Adrenal gland (tissue), 19 donors: ENCODE measurements around the gene COL12A1. TPM values are rescaled to one million over a fixed set of nuclear protein-coding genes. Genes with fewer than 3 reads are reported as not detected.
A peak's percentile ranks its signal among the peaks of the same experiment; 100 is the strongest.

Experiments
- DNase-seq, 7 donors: peaks; one replicate each; pipeline ENCODE4 v3.0.0-alpha.2; 2019 to 2020
- H3K27ac ChIP-seq, 5 donors: fragments of 200-600 bp; sonication (generic) in 4 of 5; 1 replicate in 3 of 5; 2 replicates in 2 of 5; pipeline versions ENCODE4 v1.5.1 to v1.8.0; 2016 to 2020; ENCODE audit warnings: mild to moderate bottlenecking in 1 of 5
- H3K27me3 ChIP-seq: fragments of 200-600 bp; 2 replicates; pipeline ENCODE4 v1.8.0; 2021
- H3K36me3 ChIP-seq, 2 donors: fragments of 200-600 bp; replicated peaks in 1 of 2; 1 replicate in 1 of 2; 2 replicates in 1 of 2; pipeline versions ENCODE4 v1.5.1 to v1.8.0; 2018 to 2022
- H3K4me1 ChIP-seq, 2 donors: fragments of 200-600 bp; replicated peaks in 1 of 2; 1 replicate in 1 of 2; 2 replicates in 1 of 2; pipeline versions ENCODE4 v1.5.1 to v1.8.0; 2018 to 2021
- H3K4me3 ChIP-seq, 4 donors: fragments of 200-600 bp; sonication (generic) in 3 of 4; one replicate each; pipeline ENCODE4 v1.5.1; 2016 to 2018
- H3K9me3 ChIP-seq, 3 donors: fragments of 200-600 bp; sonication (generic) in 1 of 3; replicated peaks in 1 of 3; 1 replicate in 2 of 3; 2 replicates in 1 of 3; pipeline versions ENCODE4 v1.5.1 to v1.8.0; 2016 to 2021
- POLR2A ChIP-seq, 2 donors: fragments of 450-650 bp; IDR thresholded peaks; one replicate each; pipeline ENCODE4 v1.6.1; 2017; ENCODE audit warnings: antibody characterized with exemption in 2 of 2, mild to moderate bottlenecking in 2 of 2, moderate library complexity in 1 of 2
- WGBS, 4 donors: extraction: QIAGEN DNeasy Blood & Tissue Kit in 2 of 4; methylation state at CpG; one replicate each; pipeline versions ENCODE4 v1.1.5 to v1.1.7; 2013 to 2017; 5-methylcytosine and 5-hydroxymethylcytosine counted together
- intact Hi-C, 2 donors: fragments of 100-400 bp; cut with DNase I; formaldehyde crosslinking; loops; one replicate each; pipeline versions ENCODE4 v1.14.1 to v1.15.0; 2022 to 2023
- long read RNA-seq, 10 donors: library from polyadenylated mRNA in 3 of 10; unstranded in 2 of 10; stranded (forward) in 1 of 10; transcript quantifications; one replicate each; pipeline ENCODE4 v2.0.0 and lab custom pipeline, GENCODE V29; 2021 to 2026
- polyA plus RNA-seq, 3 donors: library from polyadenylated mRNA; stranded (reverse); fragments of 200-250 nt in 2 of 3; fragments of 350-450 nt in 1 of 3; fragmentation: Illumina TruSeq in 1 of 3; extraction: RNeasy Lipid Tissue Mini Kit (QIAGEN cat#74804) in 1 of 3; gene quantifications; one replicate each; pipeline ENCODE4 v1.2.3, GENCODE V29; 2013 to 2014
- total RNA-seq, 9 donors: library from RNA; depleted of rRNA in 4 of 9; stranded (reverse); fragments of >200 nt in 4 of 9; fragments of 120-200 nt in 1 of 9; fragmentation: NEBNext Ultra II Directional in 1 of 9; extraction: Animal tissue kit (Norgen Biotek cat#: 25700) in 1 of 9; gene quantifications; one replicate each; pipeline versions ENCODE4 v1.1.0 to v1.2.4, GENCODE V29; 2013 to 2023
- TF ChIP-seq, protein P1 (sequence below), 6 experiments: fragments of 450-650 bp in 4 of 6; fragments of 200-600 bp in 2 of 6; sonication (generic) in 1 of 6; IDR thresholded peaks; 1 replicate in 5 of 6; 2 replicates in 1 of 6; pipeline versions ENCODE4 v1.5.1 to v1.8.0; 2016 to 2021; ENCODE audit warnings: antibody characterized with exemption in 6 of 6, mild to moderate bottlenecking in 2 of 6, moderate library complexity in 1 of 6
- donor health status: healthy with polysubstance abuse.
- donor health status: Bipolar disorder and iron deficiency.
- donor health status: DM: yes; HTN: yes; CAD: no.
- donor health status: DM: no; HTN: no; CAD: no.
- donor health status: DM: no; HTN: no; CAD: no.
- donor health status: DM: yes; HTN: yes; CAD: no.

COL12A1 gene
- total RNA-seq (100 to 1,000 TPM in 1 of 9 donors, 10 to 100 TPM in 8; 17.0 to 106 (median 66.6) TPM), polyA plus RNA-seq (10 to 100 TPM; 13.0 to 23.6 (median 21.6) TPM)
- long read RNA-seq, donor 1, partial matches to known transcripts: 9 of 9 reads
- long read RNA-seq, donor 1, other reads (novel, unspliced or antisense): 0 of 9 reads
- long read RNA-seq, donor 2: 0 reads
- long read RNA-seq, donor 3: 0 reads
- long read RNA-seq, donor 4, partial matches to known transcripts: 1 of 1 reads
- long read RNA-seq, donor 4, other reads (novel, unspliced or antisense): 0 of 1 reads
- long read RNA-seq, donor 5, partial matches to known transcripts: 4 of 4 reads
- long read RNA-seq, donor 5, other reads (novel, unspliced or antisense): 0 of 4 reads
- long read RNA-seq, donor 6, partial matches to known transcripts: 3 of 5 reads
- long read RNA-seq, donor 6, other reads (novel, unspliced or antisense): 2 of 5 reads
- long read RNA-seq, donor 7, partial matches to known transcripts: 6 of 6 reads
- long read RNA-seq, donor 7, other reads (novel, unspliced or antisense): 0 of 6 reads
- long read RNA-seq, donor 8: 0 reads
- long read RNA-seq, donor 9: 0 reads
- long read RNA-seq, donor 10, partial matches to known transcripts: 40 of 40 reads
- long read RNA-seq, donor 10, other reads (novel, unspliced or antisense): 0 of 40 reads

DNA sequence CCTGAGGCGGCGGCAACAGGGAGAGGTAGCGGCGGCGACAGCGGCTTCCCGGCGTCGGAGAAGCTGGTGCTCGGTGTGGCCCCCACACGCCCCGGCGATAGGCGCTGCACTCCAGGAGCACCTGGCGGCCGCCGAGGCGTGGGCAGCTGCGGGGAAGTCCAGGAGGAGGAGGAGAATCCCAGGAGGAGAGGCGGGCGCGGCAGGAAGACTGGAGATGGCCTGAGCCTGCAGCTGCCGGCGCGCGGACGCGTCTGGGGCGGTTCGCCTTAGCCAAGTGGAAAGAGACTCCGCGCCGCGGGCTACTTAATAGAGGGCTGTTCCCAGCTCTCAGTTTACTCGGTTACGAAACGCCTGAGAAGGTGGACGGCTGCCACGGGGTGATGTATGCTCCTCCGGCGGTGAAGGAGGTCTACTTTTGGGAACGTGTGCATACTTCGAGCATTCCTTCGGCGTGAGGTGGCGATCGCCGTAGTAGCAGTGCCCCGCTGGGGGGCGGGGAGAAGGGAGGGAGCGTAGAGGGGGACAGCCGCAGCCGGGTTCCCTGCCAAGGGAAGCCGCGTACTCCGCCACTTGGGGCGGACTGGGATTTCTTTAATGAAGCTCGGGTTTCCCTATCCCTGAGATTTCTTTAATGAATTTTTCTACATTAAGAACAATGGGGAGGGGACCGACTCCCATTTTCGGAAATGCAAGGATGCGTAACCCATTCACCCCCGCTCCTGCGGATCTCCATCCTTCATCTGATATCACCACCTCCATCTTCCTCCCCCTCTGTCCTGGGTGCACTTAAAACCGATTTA lies at the start of gene COL12A1:
TSS of gene COL12A1 (minus strand) at position 278 of the 800 bp plus-strand sequence. CDS start 3,261 bp downstream, outside the sequence.
- Histone ChIP-seq H3K27ac (peak within 1 kb of the TSS in 4 of 5 donors; percentile 13 to 74 (median 54)), H3K4me1 (peaks cover 6 to 20% of the 10 kb centered on the region in 2 donors), H3K36me3 (no peaks in the 10 kb centered on the region), H3K4me3 (peak within 1 kb of the TSS in 2 of 4 donors; percentile 7 to 61), H3K9me3 (no peaks in the 10 kb centered on the region), H3K27me3 (peaks cover 47% of the 10 kb centered on the region)
- DNase-seq: peak in 6 of 7 donors; percentile 40 to 80 (median 55)
- 1 to 2% (median 1%) methylated on average over 33 to 64 of the region's 64 CpGs for WGBS, 4 donors
- TF ChIP-seq, protein P1, sequence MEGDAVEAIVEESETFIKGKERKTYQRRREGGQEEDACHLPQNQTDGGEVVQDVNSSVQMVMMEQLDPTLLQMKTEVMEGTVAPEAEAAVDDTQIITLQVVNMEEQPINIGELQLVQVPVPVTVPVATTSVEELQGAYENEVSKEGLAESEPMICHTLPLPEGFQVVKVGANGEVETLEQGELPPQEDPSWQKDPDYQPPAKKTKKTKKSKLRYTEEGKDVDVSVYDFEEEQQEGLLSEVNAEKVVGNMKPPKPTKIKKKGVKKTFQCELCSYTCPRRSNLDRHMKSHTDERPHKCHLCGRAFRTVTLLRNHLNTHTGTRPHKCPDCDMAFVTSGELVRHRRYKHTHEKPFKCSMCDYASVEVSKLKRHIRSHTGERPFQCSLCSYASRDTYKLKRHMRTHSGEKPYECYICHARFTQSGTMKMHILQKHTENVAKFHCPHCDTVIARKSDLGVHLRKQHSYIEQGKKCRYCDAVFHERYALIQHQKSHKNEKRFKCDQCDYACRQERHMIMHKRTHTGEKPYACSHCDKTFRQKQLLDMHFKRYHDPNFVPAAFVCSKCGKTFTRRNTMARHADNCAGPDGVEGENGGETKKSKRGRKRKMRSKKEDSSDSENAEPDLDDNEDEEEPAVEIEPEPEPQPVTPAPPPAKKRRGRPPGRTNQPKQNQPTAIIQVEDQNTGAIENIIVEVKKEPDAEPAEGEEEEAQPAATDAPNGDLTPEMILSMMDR (IDR thresholded peaks at IDR 0.05): peak in 1 of 6 experiments; percentile 8
- TF ChIP-seq POLR2A (IDR thresholded peaks at IDR 0.05): peak in 1 of 2 donors; percentile 5
- intact Hi-C loops: loop anchor here (5.0 to 10.0 kb wide), 3 partner anchors 451 to 1464 kb away; no protein-coding TSS in a partner anchor

DNA sequence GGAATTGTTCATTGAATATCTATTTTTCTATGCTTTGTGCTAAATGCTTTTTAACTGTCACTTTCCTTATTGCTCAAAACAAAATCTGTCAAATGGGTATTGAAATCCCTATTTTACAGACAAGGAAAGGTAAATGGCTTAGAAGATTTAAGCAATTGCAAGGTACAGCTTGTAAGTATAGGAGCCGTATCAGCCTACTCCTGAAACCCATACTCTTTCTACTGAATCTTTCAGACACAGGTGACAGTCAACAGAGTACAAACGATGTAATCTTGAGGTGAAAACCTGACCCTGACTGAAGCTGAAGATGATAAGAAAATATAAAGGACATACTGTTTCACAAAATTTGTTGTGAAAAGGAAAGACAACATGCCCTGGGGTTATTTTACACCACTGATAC lies 44.7 kb upstream of the COL12A1 start:
- intact Hi-C loops: no loop called here
- Histone ChIP-seq H3K36me3 (no peaks in the 10 kb centered on the region), H3K27me3 (no peaks in the 10 kb centered on the region), H3K9me3 (no peaks in the 10 kb centered on the region), H3K4me1 (no peaks in the 10 kb centered on the region), H3K4me3 (no peak overlapping the region), H3K27ac (no peak overlapping the region)
- DNase-seq: no peak
- 69 to 93% (median 83%) methylated on average over 2 of the region's 2 CpGs for WGBS, 4 donors
- TF ChIP-seq POLR2A (IDR thresholded peaks at IDR 0.05): no peak
- TF ChIP-seq, protein P1 (IDR thresholded peaks at IDR 0.05): no peak

DNA sequence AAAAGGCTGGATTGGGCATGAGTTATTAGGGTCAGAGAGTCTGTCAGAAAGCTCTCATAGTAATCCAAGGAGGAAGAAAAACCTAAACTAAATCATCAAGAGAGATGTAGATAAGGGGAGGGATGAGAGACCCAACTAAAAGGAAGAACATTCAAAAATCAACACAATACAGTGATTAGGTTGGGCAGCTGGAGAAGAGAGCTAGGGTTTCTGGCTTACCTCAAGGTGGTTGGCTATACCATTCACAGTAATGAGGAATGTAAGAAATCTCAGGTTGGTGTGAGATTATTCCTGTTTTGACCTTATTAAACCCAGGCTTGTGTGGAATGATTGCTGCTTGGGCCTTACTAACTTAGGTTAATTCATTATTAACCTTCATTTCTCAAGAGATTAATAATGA lies 44.0 kb upstream of the COL12A1 start:
- H3K4me1 ChIP-seq: peaks cover 0 to under 1% of the 10 kb centered on the region in 2 donors
- intact Hi-C loops: no loop called here
- H3K27me3 ChIP-seq: no peaks in the 10 kb centered on the region
- no peaks in the 10 kb centered on the region for H3K9me3 ChIP-seq
- H3K4me3 ChIP-seq: no peak overlapping the region
- no peak overlapping the region for H3K27ac ChIP-seq
- no peak for TF ChIP-seq POLR2A (IDR thresholded peaks at IDR 0.05)
- TF ChIP-seq, protein P1 (IDR thresholded peaks at IDR 0.05): no peak
- no peaks in the 10 kb centered on the region for H3K36me3 ChIP-seq
- no peak for DNase-seq

DNA sequence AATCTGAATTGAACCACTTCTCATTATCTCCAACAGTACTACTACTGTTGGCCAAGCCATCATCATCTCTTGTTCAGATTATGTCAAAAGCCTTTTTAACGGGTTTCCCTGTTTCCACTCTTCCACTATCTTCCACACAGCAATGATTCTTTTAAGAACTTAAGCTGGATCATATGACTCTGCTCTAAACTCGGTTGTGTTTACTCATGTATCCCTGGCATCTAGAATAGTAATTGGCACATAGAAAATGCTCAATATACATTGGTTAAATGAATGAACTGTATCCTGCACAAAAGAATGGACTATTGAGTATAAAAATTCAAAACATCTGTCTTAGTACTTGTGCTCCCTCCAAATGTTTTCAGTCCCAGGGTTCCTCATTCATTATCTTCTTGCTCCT lies 40.5 kb upstream of the COL12A1 start:
- Histone ChIP-seq H3K27ac (no peak overlapping the region), H3K27me3 (no peaks in the 10 kb centered on the region), H3K4me1 (peaks cover 3 to 22% of the 10 kb centered on the region in 2 donors), H3K9me3 (no peaks in the 10 kb centered on the region), H3K36me3 (no peaks in the 10 kb centered on the region), H3K4me3 (no peak overlapping the region)
- TF ChIP-seq, protein P1 (IDR thresholded peaks at IDR 0.05): no peak
- no peak for TF ChIP-seq POLR2A (IDR thresholded peaks at IDR 0.05)
- WGBS, 4 donors: 58 to 69% (median 66%) methylated on average over 2 of the region's 2 CpGs
- no peak for DNase-seq
- intact Hi-C loops: no loop called here
